Stimulated activated CD4-positive, alpha-beta T cell treated with anti-CD3 and anti-CD28 coated beads, Interleukin-1b, Interleukin-23, amount 100 ng/mL, for 48 hours (primary cell): ENCODE data around the gene KHNYN.
A peak's percentile ranks its signal among the peaks of the same experiment; 100 is the strongest.
"Not testable (repeated sequence)": the region's sequence is repeated elsewhere in the genome, so short reads cannot be mapped to it uniquely, and the experiment has no call there.

Source experiments
- DNase-seq: peaks from one replicate; pipeline ENCODE4 v3.0.0-alpha.2; 2020

Gene KHNYN

DNA sequence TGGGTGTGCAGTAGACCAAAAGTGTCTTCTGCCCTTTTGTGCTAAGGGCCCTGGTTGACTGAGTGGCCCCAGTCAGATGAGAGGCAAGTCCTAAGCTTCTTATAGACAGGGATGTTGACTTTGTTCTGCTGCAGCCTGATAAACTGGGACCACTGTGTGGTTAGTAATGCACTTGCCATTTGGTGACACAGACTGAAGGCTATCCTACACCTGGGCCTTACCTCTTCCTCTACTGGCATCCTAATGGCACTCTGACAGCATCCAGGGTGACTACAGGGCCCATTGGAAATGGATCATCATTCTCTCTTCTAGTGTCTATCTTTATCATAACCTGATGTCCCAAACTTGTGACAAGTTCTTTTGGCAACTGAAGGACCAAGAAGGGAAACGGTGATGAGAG is 9.5 kb downstream of the KHNYN start:
- DNase-seq = no peak

DNA sequence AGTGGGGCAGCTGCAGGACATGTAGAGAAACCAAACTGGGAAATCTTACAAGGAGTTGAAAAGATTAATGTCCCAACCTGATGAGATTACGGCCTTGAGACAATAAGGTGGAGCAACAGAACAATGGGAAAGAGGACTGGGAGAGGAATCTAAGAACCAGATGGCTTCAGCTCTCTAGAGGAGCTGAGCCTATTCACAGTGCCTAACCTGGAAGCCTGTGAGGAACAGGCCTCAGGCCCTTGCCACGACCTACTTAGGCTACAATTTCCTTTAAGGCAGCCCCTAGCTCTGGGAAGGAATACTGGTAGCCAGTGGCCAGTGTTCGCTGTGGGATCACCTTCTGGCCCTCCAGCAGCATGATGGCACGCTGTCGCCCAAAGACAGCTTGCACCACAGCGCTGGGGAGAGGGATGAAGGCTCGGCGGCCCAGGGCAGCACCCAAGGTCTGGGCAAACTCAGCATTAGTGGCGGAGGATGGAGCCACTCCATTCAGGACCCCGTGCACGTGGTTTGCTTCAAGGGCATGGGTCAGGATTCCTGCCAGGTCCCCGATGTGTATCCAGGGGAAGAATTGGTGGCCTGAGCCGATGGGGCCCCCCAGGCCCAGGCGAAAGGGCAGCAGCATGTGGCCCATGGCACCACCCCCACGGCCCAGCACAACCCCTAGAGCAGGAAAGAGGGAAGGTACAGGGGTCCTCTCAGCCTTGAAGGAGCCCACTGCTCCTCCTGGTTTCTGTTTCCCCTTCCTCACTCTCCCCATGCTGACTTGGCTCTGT is 10.3 kb downstream of the KHNYN start:
- no peak for DNase-seq

DNA sequence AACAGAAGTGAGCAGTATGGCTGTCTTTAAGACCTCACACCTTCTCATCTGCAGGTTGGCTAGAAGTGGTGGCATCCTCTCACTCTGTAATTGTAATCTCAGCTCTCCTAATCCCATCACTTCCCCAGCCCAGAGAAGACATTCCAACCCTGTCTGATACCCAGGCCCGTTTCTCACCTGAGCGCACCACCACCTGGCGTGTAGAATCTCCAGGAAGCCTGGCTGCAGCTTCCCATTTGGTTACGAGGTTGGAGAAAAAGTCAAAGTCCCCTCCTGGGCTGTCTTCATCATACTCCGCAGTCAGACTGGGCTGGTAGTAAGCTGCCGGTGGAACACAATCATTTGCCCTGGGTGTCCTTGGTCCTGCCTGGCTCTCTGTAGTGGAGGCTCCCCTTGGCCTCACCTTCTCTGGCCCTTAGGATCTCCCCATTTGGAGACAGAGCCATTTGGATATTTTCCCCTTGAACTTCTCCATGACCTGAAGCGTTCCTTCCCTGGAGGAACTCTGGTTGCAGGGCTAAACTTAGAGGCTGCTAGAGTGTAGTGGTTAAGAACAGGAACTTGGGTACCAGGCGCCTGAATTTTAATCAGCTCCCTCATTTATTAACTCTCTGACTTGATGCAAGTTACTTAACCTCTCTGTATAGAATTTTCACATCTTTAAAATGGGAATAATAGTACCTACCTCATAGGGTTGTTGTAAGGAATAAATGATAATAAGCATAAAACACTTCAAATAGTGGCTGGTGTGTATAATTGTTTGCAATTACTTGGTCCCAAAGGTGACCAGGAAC is 11.0 kb downstream of the KHNYN start:
- DNase-seq = no peak

DNA sequence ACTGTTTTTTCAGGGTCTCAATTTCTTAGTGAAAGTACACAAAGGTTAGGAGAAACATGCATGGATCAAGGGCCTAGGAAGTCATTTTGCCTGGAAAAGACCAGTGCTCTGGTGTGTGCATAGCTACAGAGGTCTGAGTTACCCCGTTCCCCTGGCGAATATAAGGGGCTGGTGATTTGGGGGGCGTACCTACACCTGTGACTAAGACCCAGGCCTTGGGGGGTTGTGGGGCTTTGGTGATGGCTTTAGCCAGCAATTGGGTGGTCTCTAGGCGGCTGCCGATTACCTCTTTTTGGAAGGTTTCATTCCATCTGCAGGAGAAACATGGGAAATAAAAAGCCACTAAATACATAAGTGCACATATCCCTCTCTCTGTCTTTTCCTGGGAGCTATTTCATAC is 11.7 kb downstream of the KHNYN start:
- no peak for DNase-seq

DNA sequence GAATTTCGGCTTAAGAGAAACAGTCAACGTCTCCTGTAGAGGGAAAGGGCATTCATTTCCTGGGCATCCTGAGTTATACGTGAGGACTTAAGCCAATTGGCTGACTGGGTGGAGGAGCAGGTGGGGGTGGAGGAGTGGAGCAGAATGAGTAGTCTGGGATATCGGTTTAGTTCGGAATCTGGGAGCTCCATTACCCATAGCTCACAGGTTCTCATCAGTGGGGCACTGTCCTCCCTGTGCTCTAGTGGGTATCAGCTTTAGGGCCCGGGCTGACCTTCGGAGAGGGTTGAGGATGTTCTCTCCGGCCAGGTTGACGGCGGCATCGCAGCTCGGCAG is 12.1 kb downstream of the KHNYN start:
- DNase-seq = no peak

DNA sequence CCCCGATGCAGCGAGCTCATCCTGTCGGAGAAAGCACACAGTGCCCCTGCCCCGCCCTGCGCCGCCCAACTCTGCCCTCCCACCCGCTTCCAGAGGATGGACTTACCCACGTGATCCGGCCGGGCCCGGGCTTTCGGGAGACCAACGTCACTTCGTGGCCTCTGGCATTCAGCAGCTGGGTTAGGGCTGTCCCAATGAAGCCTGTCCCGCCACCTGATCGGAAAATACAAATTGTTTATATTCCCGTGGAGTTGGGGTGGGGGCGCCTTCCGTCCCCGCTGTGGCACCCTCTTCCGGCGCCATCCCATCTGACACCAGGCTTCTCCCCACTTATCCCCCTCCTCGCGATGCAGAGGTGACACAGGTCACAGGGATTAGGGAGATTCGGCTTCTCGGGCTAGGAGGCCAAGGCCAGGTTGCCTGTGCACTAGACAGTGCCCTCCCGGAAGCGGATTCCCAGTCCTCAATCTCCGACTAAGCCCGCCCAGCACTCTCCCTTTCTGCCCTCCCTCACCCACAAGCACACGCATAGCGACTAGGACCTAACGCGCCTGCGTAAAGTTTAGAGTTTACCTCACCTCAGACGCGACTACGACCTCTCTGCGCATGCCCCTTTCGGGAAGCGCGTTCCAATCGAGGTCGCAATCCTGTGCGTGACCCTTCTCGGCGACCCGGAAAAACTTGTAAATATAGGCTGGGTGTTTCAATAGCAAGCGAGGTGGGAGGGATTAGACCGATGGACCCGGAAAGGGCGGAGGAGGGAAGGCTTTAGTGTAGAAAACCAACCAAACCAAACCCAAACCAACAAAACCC is 12.7 kb downstream of the KHNYN start, which contains the start of gene SDR39U1:
TSS of gene SDR39U1 (minus strand) at position 537 of the 813 bp plus-strand sequence. CDS start at position 530, 7 bp downstream.
- DNase-seq = peak; percentile 97

DNA sequence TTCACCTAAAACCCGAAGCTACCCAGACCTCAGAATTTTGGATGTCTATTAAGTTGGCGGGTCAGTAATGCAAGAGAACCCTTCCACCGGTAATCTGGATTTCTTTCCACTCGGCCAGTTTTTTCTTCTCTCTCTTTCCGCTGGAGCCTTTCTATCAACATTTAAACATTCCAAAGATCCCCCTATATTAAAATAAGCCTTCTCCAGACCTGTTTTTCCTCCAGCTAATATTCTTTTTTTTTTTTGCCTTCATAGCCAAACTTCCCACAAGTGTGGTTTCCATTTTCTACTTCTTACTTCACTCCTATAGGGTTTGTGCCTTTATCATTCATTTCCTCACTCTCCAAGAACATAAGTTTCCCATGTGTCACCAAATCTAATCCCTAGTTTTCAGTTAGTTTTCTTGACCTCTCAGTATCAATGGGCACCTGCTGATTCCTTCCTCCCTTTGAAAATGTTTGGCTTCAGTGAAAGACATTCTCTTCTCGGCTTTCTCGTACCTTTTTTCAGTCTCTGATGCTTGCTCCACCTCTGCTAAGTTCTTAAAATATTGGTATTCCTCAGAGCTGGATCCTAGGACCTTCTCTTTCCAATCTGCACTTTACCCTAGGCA is 13.4 kb downstream of the KHNYN start:
- no peak for DNase-seq

DNA sequence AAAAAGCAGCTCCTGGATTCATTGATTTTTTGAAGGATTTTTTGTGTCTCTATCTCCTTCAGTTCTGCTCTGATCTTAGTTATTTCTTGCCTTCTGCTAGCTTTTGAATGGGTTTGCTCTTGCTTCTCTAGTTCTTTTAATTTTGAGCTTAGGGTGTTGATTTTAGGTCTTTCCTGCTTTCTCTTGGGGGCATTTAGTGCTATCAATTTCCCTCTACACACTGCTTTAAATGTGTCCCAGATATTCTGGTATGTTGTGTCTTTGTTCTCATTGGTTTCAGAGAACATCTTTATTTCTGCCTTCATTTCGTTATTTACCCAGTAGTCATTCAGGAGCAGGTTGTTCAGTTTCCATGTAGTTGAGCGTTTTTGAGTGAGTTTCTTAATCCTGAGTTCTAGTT is 21.1 kb downstream of the KHNYN start:
- DNase-seq = not testable (repeated sequence)

DNA sequence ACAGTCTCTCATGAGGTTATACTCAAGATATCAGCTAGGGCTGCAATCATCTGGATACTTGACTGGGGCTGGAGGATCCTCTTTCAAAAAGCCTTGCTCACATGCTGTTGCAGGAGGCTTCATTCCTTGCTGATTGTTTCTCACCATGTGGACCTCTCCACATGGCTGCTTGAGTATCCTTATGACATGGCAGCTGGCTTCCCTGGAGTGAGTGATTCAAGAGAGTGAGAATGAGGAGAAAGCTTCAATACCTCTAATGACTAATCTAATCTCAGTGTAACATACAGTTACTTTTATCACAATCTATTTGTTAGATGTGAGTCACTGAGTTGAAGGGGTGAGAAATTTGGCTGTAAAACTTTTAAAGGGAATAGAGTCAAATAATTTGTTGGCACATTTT is 27.2 kb downstream of the KHNYN start:
- DNase-seq = peak; percentile 32

DNA sequence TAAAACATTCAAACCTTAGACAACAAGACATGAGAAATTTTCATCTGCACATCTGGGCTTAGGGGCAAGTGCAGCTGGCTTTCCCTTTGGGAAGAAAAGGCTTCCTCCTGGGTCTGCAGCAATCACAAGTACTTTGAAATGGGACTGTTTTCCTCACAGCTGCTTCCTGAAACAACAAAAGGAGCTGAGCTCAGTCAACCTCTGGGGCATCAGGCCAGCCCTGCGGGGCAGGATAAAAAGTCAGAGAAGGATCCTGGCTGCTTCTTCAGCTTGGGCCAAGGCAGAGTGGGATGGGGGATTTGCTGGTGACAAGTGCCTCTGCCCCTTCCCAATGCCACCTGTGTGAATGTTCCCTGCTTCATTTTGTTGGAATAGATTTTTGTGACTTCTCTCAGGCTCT is 29.0 kb downstream of the KHNYN start:
- DNase-seq = no peak

DNA sequence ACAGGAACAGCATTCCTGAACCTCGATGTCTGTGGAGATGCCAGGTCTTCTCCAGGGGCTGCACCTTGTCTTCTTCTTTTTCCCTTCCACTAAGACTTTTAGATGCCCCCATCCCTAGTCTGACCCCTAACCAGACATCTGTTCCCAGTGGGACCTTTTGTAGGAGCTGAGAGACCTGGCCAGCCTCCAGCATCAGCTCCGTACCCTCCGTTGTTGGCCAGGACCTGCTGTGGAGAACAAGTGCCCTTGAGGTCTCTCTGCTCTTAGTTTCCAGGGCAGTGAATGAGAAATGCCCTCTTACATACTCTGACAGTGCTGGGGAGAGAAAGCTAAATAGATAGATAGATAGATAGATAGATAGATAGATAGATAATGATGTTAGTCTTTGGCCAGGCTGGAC is 29.6 kb downstream of the KHNYN start:
- DNase-seq = no peak

DNA sequence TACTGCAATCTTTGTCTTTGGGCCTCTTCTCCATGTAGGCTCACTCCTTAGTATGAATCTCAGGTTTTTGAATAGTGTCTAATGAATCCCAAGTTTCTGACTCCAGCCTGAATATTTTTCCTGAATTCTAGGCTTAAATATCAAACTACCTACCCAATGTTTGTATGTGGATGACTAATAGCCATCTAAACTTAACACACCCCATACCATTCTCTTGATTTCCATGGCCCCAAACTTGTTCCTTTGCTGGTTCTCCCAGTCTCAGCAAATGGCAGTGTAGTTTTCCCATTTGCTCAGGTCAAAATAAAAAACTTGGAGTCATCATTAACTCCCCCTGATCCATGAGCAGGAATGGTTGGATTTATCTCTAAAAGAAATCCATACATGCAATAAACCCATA is 31.6 kb downstream of the KHNYN start:
- DNase-seq = no peak

DNA sequence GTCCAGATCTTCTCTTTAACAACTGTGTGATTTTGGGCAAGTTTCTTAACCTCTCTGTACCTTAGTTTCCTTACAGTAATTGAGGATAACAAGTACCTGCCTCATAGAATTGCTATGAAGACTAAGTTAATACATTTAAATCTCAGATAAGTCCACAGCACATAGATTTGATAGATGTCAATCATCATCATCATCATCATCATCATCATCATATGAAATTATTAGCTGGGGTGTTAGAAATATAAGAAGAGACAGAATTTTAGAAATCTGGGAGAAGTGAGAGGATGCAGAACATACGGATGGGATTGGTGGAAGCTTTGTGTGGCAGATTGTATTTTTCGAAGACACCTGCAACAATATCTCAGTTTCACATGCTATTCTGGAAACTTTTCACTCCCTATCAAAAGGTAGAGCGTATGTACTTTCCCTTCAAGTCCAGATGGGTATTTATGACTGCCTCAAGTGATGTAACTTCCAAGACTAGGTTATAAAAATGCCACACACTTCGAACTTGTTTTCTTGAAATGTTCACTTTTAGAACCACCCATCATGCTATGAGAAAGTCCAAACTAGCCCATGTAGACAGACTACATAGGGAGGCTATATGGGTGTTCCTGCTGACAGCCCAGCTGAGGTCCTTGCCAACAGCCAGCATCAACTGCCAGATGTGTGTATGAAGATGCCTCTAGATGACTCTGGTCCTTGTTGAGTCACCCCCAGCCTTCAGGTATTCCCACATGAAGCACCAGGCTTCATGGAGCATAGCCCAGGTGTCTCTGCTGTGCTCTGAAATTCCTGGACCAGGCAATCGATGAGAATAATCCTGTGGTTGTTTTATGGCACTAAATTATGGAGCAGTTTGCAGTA is 33.5 kb downstream of the KHNYN start:
- DNase-seq = no peak

DNA sequence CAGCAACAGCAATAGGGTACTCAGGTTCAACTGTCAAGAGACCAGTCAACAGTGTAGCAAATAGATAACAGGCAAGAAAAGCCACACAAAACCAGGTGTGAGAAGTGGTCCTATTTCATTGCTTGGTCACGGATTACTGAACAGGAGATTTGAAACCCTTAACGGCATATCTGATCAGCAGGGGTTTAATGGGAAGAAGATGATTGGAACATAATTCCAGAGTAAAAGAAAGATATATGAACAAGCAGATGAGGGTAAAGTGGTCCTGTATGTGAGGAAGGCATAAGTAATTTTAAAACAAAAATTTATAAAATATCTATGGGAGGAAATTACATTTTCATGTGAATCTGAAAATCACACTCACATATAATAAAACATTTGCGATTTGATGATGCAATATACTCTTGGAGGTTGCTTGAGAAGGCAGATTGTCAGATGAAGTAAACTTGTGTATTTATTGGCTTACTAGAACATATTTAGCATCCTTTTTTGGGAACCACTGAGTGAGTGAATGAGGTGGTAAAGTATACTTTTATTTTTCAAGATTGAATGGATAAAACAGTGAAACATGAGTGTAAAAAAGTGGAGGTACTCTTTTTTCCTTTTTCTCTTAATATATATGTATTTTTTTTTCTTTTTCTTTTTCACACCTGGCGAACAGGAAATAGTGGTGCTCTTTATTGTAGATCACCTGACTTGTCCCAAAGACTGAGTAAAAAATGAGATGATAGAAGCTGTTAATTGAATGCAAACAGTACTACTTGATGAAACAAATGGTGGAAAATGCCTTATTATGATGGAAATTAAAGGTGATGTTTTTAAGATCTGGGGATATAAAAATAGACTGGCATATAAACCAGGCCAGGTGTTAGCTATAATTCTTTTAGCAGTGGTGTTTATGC is 34.4 kb downstream of the KHNYN start:
- no peak for DNase-seq

DNA sequence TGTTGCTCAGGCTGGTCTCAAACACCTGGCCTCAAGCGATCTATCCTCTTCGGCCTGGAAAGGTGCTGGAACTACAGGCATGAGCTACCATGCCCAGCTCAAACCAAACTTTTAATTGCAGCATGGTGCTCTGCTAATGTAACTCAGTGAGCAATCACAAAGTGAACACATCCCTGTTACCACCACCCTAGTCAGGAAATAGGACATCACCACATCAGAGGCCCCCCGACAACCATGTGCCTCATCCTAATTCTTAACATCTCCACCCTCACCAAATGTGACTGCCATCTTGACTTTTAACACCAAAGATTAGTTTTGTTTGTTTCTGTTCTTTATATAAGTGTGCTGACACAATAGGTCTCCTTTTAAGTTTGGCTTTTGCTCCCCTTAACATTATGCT is 35.6 kb downstream of the KHNYN start:
- DNase-seq = no peak

DNA sequence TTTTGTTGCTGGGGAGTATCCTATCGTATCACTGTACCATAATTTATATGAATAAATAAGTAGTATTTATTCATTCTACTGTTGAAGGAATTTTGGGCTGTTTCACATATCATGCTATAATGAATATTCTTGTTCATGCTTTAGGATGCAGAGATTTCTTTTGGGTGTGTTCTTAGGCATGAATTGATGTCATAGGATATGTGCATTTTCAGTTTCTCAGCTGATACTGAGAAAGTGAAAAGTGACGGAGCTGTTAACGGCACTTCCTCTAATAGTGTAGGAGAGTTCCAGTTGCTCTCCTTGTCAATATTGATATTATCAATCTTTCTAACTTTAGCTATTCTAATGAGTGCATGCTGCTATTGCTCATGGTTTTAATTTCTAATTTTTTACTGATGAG is 36.1 kb downstream of the KHNYN start:
- no peak for DNase-seq

DNA sequence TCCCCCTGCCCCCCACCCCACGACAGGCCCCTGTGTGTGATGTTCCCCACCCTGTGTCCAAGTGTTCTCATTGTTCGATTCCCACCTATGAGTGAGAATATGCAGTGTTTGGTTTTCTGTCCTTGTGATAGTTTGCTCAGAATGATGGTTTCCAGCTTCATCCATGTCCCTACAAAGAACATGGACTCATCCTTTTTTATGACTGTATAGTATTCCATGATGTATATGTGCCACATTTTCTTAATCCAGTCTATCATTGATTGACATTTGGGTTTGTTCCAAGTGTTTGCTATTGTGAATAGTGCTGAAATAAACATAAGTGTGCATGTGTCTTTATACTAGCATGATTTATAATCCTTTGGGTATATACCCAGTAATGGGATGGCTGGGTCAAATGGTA is 40.7 kb downstream of the KHNYN start:
- DNase-seq = not testable (repeated sequence)

DNA sequence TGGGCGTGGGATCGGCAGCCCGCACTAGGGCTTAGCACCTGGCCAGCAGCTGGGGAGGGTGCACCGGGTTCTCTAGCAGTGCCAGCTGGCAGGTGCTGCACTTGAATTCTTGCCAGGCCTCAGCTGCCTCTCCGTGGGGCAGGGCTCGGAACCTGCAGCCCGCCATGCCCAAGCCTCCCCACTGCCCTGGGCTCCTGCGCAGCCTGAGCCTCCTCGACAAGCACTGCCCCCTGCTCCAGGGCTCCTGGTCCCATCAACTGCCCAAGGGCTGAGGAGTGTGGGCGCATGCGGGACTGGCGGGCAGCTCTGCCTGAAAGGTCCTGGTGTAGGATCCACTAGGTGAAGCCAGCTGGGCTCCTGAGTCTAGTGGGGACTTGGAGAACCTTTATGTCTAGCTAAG is 43.5 kb downstream of the KHNYN start:
- no peak for DNase-seq

DNA sequence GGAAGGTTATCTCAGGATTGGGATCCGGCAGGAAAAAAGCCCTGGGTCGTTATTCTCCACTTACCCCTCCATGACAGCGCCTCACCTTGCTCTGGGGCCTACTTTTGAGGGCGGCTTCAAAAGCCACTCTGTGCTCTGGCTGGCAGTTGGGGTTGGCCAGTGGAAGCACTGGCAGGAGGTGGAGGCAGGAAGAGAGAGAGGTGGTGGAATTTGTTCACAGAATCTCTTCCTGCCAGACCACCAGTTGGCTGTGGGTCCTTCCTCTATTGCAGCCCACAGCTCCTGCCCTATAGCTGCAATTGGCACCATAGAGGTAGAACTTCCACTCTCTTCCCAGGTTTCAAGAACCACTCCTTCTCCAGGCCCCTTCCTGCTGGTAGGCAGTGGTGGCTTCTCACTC is 45.5 kb downstream of the KHNYN start:
- no peak for DNase-seq

DNA sequence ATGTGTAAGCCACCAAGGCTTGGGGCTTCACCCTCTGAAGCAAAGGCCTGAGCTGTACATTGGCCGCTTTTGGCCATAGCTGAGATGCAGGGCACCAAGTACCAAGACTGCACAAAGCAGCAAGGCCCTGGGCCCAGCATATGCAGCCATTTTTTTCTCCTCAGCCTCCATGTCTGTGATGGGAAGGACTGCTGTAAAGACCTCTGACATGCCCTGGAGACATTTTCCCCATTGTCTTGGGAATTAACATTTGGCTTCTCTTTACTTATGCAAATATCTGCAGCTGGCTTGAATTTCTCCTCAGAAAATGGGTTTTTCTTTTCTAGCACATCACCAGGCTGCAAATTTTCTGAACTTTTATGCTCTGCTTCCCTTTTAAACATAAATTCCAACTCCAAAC is 50.2 kb downstream of the KHNYN start:
- DNase-seq = not testable (repeated sequence)
